HUES64 (cell line): Measurements from ENCODE around the gene CLEC20A.
"Not testable (repeated sequence)": the region's sequence is repeated elsewhere in the genome, so short reads cannot be mapped to it uniquely, and the experiment has no call there.

Experiments
- H3K27ac ChIP-seq: 2 replicates; pipeline ENCODE4 v1.7.0; 2013; ENCODE audit warnings: low read depth, low read length, inconsistent platforms
- H3K27me3 ChIP-seq: 2 replicates; pipeline ENCODE4 v1.6.1; 2013; ENCODE audit warnings: mild to moderate bottlenecking, low read length; ENCODE audit not compliant: insufficient read depth
- H3K36me3 ChIP-seq: 2 replicates; pipeline ENCODE4 v1.6.1; 2013; ENCODE audit warnings: mild to moderate bottlenecking, low read length; ENCODE audit not compliant: insufficient read depth
- H3K4me1 ChIP-seq: 2 replicates; pipeline ENCODE4 v1.6.1; 2013; ENCODE audit warnings: mild to moderate bottlenecking, low read length, moderate library complexity; ENCODE audit not compliant: insufficient read depth
- H3K4me3 ChIP-seq: 2 replicates; pipeline ENCODE4 v1.5.1; 2013; ENCODE audit warnings: mild to moderate bottlenecking, low read length, moderate library complexity
- H3K9ac ChIP-seq: 2 replicates; pipeline ENCODE4 v1.6.1; 2013; ENCODE audit warnings: mild to moderate bottlenecking, low read depth, low read length
- H3K9me3 ChIP-seq: 2 replicates; pipeline ENCODE4 v1.6.1; 2013; ENCODE audit warnings: low read depth, low read length; ENCODE audit not compliant: insufficient read depth
- WGBS: fragments of 150-250, 120-280 bp; methylation state at CpG from one replicate; pipeline ENCODE4 v1.1.7; 2013; ENCODE audit warnings: missing lambda C conversion rate; 5-methylcytosine and 5-hydroxymethylcytosine counted together

The CLEC20A gene

GRCh38 chr1:178506669-178507068, 9.9 kb upstream of the CLEC20A start:
- no peak overlapping the region for H3K9ac ChIP-seq
- WGBS, result 91% methylated on average over 6 of the region's 6 CpGs
- no peaks in the 10 kb centered on the region for H3K9me3 ChIP-seq
- no peaks in the 10 kb centered on the region for H3K36me3 ChIP-seq
- no peaks in the 10 kb centered on the region for H3K4me1 ChIP-seq
- no peak overlapping the region for H3K27ac ChIP-seq
- no peak overlapping the region for H3K4me3 ChIP-seq
- no peaks in the 10 kb centered on the region for H3K27me3 ChIP-seq

- 93% methylated on average over 6 of the region's 6 CpGs for WGBS
- Histone ChIP-seq H3K36me3 (no peaks in the 10 kb centered on the region), H3K9me3 (no peaks in the 10 kb centered on the region), H3K4me3 (no peak overlapping the region), H3K4me1 (no peaks in the 10 kb centered on the region), H3K27ac (no peak overlapping the region), H3K27me3 (no peaks in the 10 kb centered on the region), H3K9ac (no peak overlapping the region)
Measured at GRCh38 chr1:178506177-178506576, 9.4 kb upstream of the CLEC20A start.

- H3K27me3 ChIP-seq, result no peaks in the 10 kb centered on the region
- H3K36me3 ChIP-seq, result no peaks in the 10 kb centered on the region
- no peaks in the 10 kb centered on the region for H3K9me3 ChIP-seq
- H3K4me3 ChIP-seq, result no peak overlapping the region
- WGBS, result 92% methylated on average over 4 of the region's 4 CpGs
- H3K27ac ChIP-seq, result no peak overlapping the region
- no peak overlapping the region for H3K9ac ChIP-seq
- H3K4me1 ChIP-seq, result no peaks in the 10 kb centered on the region
Measured at GRCh38 chr1:178504286-178504685, 7.5 kb upstream of the CLEC20A start.

- H3K36me3 ChIP-seq, result no peaks in the 10 kb centered on the region
- WGBS, result 78% methylated on average over 6 of the region's 6 CpGs
- no peak overlapping the region for H3K9ac ChIP-seq
- H3K4me1 ChIP-seq, result no peaks in the 10 kb centered on the region
- no peaks in the 10 kb centered on the region for H3K27me3 ChIP-seq
- H3K9me3 ChIP-seq, result no peaks in the 10 kb centered on the region
- no peak overlapping the region for H3K4me3 ChIP-seq
- H3K27ac ChIP-seq, result no peak overlapping the region
Measured at GRCh38 chr1:178503849-178504248, 7.1 kb upstream of the CLEC20A start.

GRCh38 chr1:178503316-178503715, 6.6 kb upstream of the CLEC20A start:
- H3K4me3 ChIP-seq, H3K9me3 ChIP-seq, H3K36me3 ChIP-seq, H3K9ac ChIP-seq, H3K27ac ChIP-seq, H3K27me3 ChIP-seq, H3K4me1 ChIP-seq: not testable (repeated sequence)
- WGBS, result 94% methylated on average over 14 of the region's 14 CpGs

GRCh38 chr1:178502856-178503255, 6.1 kb upstream of the CLEC20A start:
- no peak overlapping the region for H3K27ac ChIP-seq
- H3K9ac ChIP-seq, result no peak overlapping the region
- WGBS, result 95% methylated on average over 5 of the region's 5 CpGs
- no peaks in the 10 kb centered on the region for H3K27me3 ChIP-seq
- H3K4me1 ChIP-seq, result no peaks in the 10 kb centered on the region
- H3K9me3 ChIP-seq, result no peaks in the 10 kb centered on the region
- H3K36me3 ChIP-seq, result no peaks in the 10 kb centered on the region
- no peak overlapping the region for H3K4me3 ChIP-seq

GRCh38 chr1:178502330-178502714, 5.6 kb upstream of the CLEC20A start:
- Histone ChIP-seq H3K9me3 (no peaks in the 10 kb centered on the region), H3K36me3 (no peaks in the 10 kb centered on the region), H3K9ac (no peak overlapping the region), H3K4me3 (no peak overlapping the region), H3K27me3 (no peaks in the 10 kb centered on the region), H3K4me1 (no peaks in the 10 kb centered on the region), H3K27ac (no peak overlapping the region)
- WGBS, result 96% methylated on average over 3 of the region's 3 CpGs

- no peak overlapping the region for H3K9ac ChIP-seq
- H3K27me3 ChIP-seq, result no peaks in the 10 kb centered on the region
- no peaks in the 10 kb centered on the region for H3K4me1 ChIP-seq
- no peaks in the 10 kb centered on the region for H3K36me3 ChIP-seq
- no peaks in the 10 kb centered on the region for H3K9me3 ChIP-seq
- 26% methylated on average over 5 of the region's 5 CpGs for WGBS
- no peak overlapping the region for H3K27ac ChIP-seq
- H3K4me3 ChIP-seq, result no peak overlapping the region
Measured at GRCh38 chr1:178501705-178502329, 5.1 kb upstream of the CLEC20A start.

GRCh38 chr1:178500936-178501554, 4.3 kb upstream of the CLEC20A start:
- H3K9me3 ChIP-seq, result no peaks in the 10 kb centered on the region
- no peaks in the 10 kb centered on the region for H3K4me1 ChIP-seq
- no peaks in the 10 kb centered on the region for H3K36me3 ChIP-seq
- no peaks in the 10 kb centered on the region for H3K27me3 ChIP-seq
- H3K9ac ChIP-seq, result no peak overlapping the region
- 89% methylated on average over 10 of the region's 10 CpGs for WGBS
- H3K27ac ChIP-seq, result no peak overlapping the region
- H3K4me3 ChIP-seq, result no peak overlapping the region

- Histone ChIP-seq H3K4me1 (no peaks in the 10 kb centered on the region), H3K27ac (no peak overlapping the region), H3K27me3 (no peaks in the 10 kb centered on the region), H3K4me3 (no peak overlapping the region), H3K36me3 (no peaks in the 10 kb centered on the region), H3K9ac (no peak overlapping the region), H3K9me3 (no peaks in the 10 kb centered on the region)
- 84% methylated on average over 11 of the region's 11 CpGs for WGBS
Measured at GRCh38 chr1:178500091-178500770, 3.5 kb upstream of the CLEC20A start.

- H3K36me3 ChIP-seq, result no peaks in the 10 kb centered on the region
- no peaks in the 10 kb centered on the region for H3K27me3 ChIP-seq
- WGBS, result 89% methylated on average over 16 of the region's 16 CpGs
- H3K4me3 ChIP-seq, result no peak overlapping the region
- no peaks in the 10 kb centered on the region for H3K9me3 ChIP-seq
- H3K4me1 ChIP-seq, result no peaks in the 10 kb centered on the region
- no peak overlapping the region for H3K27ac ChIP-seq
- H3K9ac ChIP-seq, result no peak overlapping the region
Measured at GRCh38 chr1:178498896-178499675, 2.3 kb upstream of the CLEC20A start.
